Superior temporal gyrus (tissue), 1 donor: ENCODE results near the gene ARG2.
"Not testable (repeated sequence)": the region's sequence is repeated elsewhere in the genome, so short reads cannot be mapped to it uniquely, and the experiment has no call there.

Source experiments
- DNase-seq: peaks from one replicate; pipeline ENCODE4 v3.0.0-alpha.2; 2016; ENCODE audit errors: extremely low spot score

ARG2 gene

GRCh38 chr14:67586369-67586768 lies 33.4 kb upstream of the ARG2 start:
- no peak for DNase-seq

GRCh38 chr14:67589204-67589770 lies 30.4 kb upstream of the ARG2 start:
- no peak for DNase-seq

- not testable (repeated sequence) for DNase-seq
Observed at GRCh38 chr14:67593650-67594049, 26.1 kb upstream of the ARG2 start.

GRCh38 chr14:67595392-67595791 lies 24.3 kb upstream of the ARG2 start:
- no peak for DNase-seq

- peak; percentile 93 for DNase-seq
Observed at GRCh38 chr14:67599698-67600561, 19.8 kb upstream of the ARG2 start, which contains the start of gene PIGH. TSS of gene PIGH (minus strand) at chr14:67600268. CDS start at chr14:67600203, 65 bp downstream.

GRCh38 chr14:67600562-67600974 lies 19.2 kb upstream of the ARG2 start:
- not testable (repeated sequence) for DNase-seq

GRCh38 chr14:67602076-67602475 lies 17.6 kb upstream of the ARG2 start:
- DNase-seq, result no peak

GRCh38 chr14:67602995-67603545 lies 16.6 kb upstream of the ARG2 start:
- no peak for DNase-seq

GRCh38 chr14:67607646-67608045 lies 12.1 kb upstream of the ARG2 start:
- no peak for DNase-seq

- DNase-seq, result no peak
Observed at GRCh38 chr14:67609642-67610310, 9.9 kb upstream of the ARG2 start.

GRCh38 chr14:67610491-67610890 lies 9.2 kb upstream of the ARG2 start:
- no peak for DNase-seq

GRCh38 chr14:67618617-67619063 lies 1.1 kb upstream of the ARG2 start:
- peak; percentile 89 for DNase-seq

- DNase-seq, result peak; percentile 51
Observed at GRCh38 chr14:67620217-67620785, 581 bp downstream of the ARG2 start.

- peak; percentile 78 for DNase-seq
Observed at GRCh38 chr14:67622675-67623074, 3.0 kb downstream of the ARG2 start.

- no peak for DNase-seq
Observed at GRCh38 chr14:67623114-67623513, 3.4 kb downstream of the ARG2 start.

GRCh38 chr14:67626131-67626530 lies 6.4 kb downstream of the ARG2 start:
- not testable (repeated sequence) for DNase-seq

GRCh38 chr14:67627519-67627918 lies 7.8 kb downstream of the ARG2 start:
- DNase-seq, result no peak

GRCh38 chr14:67630186-67630585 lies 10.5 kb downstream of the ARG2 start:
- no peak for DNase-seq

- DNase-seq, result no peak
Observed at GRCh38 chr14:67630938-67631337, 11.2 kb downstream of the ARG2 start.

- DNase-seq, result no peak
Observed at GRCh38 chr14:67633451-67634147, 13.9 kb downstream of the ARG2 start.

- DNase-seq, result no peak
Observed at GRCh38 chr14:67636361-67636919, 16.7 kb downstream of the ARG2 start.
